ENCODE results near the gene TUNAR.

The TUNAR gene

DNA sequence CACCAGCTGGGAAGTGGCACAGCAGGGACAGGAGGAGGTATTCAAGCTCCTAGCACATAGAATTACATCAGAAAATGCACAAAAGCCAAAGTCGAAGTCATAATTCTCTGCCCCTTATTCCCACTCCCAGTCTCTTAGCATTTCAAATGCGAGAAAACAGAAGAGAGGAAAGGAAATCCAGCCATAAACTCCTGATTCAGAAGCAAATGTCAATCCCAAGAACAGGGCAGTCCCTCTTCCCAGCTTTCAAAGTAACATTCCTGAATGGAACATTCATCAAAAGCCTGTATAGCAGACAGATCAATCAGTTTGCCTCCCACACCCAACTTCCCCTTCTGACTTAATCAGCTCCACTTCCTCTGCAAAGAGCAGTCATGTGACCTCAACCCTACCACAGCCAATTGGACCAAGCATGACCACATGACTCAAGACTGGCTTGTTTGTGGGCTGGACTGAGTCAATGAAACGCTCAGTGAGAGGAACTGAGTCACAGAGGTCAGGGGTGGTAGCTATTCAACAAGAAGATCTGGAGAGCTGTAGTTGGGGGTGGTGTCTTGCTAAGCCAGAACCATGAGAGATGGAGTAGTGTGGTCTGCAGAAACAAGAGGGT is 41.4 kb upstream of the TUNAR start:
- no peak for ATAC-seq
- TF ChIP-seq ZFP30 (CRISPR knock-in tag; IDR thresholded peaks at IDR 0.05) (no peak), RARB (CRISPR knock-in tag; IDR thresholded peaks at IDR 0.05) (no peak), CSDC2 (CRISPR knock-in tag; IDR thresholded peaks at IDR 0.05) (no peak), ZNF565 (CRISPR knock-in tag; conservative IDR thresholded peaks at IDR 0.05; ENCODE audit: low read depth) (no peak), ZFP3 (CRISPR knock-in tag; IDR thresholded peaks at IDR 0.05) (no peak), ZNF8 (CRISPR knock-in tag; IDR thresholded peaks at IDR 0.05) (no peak)
- TF ChIP-seq, protein P1, sequence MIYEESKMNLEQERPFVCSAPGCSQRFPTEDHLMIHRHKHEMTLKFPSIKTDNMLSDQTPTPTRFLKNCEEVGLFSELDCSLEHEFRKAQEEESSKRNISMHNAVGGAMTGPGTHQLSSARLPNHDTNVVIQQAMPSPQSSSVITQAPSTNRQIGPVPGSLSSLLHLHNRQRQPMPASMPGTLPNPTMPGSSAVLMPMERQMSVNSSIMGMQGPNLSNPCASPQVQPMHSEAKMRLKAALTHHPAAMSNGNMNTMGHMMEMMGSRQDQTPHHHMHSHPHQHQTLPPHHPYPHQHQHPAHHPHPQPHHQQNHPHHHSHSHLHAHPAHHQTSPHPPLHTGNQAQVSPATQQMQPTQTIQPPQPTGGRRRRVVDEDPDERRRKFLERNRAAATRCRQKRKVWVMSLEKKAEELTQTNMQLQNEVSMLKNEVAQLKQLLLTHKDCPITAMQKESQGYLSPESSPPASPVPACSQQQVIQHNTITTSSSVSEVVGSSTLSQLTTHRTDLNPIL (CRISPR knock-in tag; IDR thresholded peaks at IDR 0.05; ENCODE audit: low read depth) = no peak
- TF ChIP-seq, protein P2, sequence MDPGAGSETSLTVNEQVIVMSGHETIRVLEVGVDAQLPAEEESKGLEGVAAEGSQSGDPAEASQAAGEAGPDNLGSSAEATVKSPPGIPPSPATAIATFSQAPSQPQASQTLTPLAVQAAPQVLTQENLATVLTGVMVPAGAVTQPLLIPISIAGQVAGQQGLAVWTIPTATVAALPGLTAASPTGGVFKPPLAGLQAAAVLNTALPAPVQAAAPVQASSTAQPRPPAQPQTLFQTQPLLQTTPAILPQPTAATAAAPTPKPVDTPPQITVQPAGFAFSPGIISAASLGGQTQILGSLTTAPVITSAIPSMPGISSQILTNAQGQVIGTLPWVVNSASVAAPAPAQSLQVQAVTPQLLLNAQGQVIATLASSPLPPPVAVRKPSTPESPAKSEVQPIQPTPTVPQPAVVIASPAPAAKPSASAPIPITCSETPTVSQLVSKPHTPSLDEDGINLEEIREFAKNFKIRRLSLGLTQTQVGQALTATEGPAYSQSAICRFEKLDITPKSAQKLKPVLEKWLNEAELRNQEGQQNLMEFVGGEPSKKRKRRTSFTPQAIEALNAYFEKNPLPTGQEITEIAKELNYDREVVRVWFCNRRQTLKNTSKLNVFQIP (CRISPR knock-in tag; IDR thresholded peaks at IDR 0.05; ENCODE audit: borderline replicate concordance, low read depth) = no peak
- TF ChIP-seq, protein P3, sequence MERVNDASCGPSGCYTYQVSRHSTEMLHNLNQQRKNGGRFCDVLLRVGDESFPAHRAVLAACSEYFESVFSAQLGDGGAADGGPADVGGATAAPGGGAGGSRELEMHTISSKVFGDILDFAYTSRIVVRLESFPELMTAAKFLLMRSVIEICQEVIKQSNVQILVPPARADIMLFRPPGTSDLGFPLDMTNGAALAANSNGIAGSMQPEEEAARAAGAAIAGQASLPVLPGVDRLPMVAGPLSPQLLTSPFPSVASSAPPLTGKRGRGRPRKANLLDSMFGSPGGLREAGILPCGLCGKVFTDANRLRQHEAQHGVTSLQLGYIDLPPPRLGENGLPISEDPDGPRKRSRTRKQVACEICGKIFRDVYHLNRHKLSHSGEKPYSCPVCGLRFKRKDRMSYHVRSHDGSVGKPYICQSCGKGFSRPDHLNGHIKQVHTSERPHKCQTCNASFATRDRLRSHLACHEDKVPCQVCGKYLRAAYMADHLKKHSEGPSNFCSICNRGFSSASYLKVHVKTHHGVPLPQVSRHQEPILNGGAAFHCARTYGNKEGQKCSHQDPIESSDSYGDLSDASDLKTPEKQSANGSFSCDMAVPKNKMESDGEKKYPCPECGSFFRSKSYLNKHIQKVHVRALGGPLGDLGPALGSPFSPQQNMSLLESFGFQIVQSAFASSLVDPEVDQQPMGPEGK (CRISPR knock-in tag; IDR thresholded peaks at IDR 0.05; ENCODE audit: borderline replicate concordance) = no peak

DNA sequence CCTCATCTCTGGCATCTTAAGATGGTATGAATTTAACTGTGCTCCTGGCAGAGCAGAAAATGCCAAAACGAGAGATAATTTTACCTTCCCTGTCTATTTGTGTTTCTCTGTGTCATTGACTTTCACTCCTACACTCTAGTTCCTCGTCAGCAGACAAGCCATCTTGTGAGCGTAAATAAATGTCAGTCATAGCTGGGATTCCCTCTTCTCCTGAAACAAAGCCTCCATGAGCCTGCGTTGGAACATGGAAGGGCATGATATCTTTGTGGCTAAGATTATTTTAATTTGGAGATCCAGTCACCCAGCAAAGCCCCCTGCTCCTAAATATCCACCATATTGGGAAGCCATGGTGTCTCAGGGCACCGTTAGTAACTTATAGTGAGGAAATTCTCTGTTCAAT is 37.8 kb upstream of the TUNAR start:
- no peak for ATAC-seq
- TF ChIP-seq ZC3H10 (CRISPR knock-in tag; IDR thresholded peaks at IDR 0.05) (no peak), OSR1 (CRISPR knock-in tag; IDR thresholded peaks at IDR 0.05) (no peak), ARNTL (CRISPR knock-in tag; IDR thresholded peaks at IDR 0.05; ENCODE audit: borderline replicate concordance, low read depth) (no peak), ISL1 (CRISPR knock-in tag; IDR thresholded peaks at IDR 0.05) (no peak), ZFP30 (CRISPR knock-in tag; IDR thresholded peaks at IDR 0.05) (no peak), ZFP3 (CRISPR knock-in tag; IDR thresholded peaks at IDR 0.05) (no peak), ESRRG (CRISPR knock-in tag; IDR thresholded peaks at IDR 0.05) (no peak), RARB (CRISPR knock-in tag; IDR thresholded peaks at IDR 0.05) (no peak), GLIS3 (CRISPR knock-in tag; IDR thresholded peaks at IDR 0.05) (no peak), CSDC2 (CRISPR knock-in tag; IDR thresholded peaks at IDR 0.05) (no peak), SNAI2 (CRISPR knock-in tag; IDR thresholded peaks at IDR 0.05) (no peak), PPARA (CRISPR knock-in tag; IDR thresholded peaks at IDR 0.05; ENCODE audit: borderline replicate concordance) (no peak), ZNF565 (CRISPR knock-in tag; conservative IDR thresholded peaks at IDR 0.05; ENCODE audit: low read depth) (no peak), TCF4 (CRISPR knock-in tag; IDR thresholded peaks at IDR 0.05; ENCODE audit: borderline replicate concordance) (no peak), BACH2 (CRISPR knock-in tag; IDR thresholded peaks at IDR 0.05; ENCODE audit: borderline replicate concordance) (no peak), TOX (CRISPR knock-in tag; IDR thresholded peaks at IDR 0.05; ENCODE audit: borderline replicate concordance) (no peak)
- TF ChIP-seq, protein P4, sequence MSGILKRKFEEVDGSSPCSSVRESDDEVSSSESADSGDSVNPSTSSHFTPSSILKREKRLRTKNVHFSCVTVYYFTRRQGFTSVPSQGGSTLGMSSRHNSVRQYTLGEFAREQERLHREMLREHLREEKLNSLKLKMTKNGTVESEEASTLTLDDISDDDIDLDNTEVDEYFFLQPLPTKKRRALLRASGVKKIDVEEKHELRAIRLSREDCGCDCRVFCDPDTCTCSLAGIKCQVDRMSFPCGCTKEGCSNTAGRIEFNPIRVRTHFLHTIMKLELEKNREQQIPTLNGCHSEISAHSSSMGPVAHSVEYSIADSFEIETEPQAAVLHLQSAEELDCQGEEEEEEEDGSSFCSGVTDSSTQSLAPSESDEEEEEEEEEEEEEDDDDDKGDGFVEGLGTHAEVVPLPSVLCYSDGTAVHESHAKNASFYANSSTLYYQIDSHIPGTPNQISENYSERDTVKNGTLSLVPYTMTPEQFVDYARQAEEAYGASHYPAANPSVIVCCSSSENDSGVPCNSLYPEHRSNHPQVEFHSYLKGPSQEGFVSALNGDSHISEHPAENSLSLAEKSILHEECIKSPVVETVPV (CRISPR knock-in tag; IDR thresholded peaks at IDR 0.05) = no peak
- TF ChIP-seq, protein P5, sequence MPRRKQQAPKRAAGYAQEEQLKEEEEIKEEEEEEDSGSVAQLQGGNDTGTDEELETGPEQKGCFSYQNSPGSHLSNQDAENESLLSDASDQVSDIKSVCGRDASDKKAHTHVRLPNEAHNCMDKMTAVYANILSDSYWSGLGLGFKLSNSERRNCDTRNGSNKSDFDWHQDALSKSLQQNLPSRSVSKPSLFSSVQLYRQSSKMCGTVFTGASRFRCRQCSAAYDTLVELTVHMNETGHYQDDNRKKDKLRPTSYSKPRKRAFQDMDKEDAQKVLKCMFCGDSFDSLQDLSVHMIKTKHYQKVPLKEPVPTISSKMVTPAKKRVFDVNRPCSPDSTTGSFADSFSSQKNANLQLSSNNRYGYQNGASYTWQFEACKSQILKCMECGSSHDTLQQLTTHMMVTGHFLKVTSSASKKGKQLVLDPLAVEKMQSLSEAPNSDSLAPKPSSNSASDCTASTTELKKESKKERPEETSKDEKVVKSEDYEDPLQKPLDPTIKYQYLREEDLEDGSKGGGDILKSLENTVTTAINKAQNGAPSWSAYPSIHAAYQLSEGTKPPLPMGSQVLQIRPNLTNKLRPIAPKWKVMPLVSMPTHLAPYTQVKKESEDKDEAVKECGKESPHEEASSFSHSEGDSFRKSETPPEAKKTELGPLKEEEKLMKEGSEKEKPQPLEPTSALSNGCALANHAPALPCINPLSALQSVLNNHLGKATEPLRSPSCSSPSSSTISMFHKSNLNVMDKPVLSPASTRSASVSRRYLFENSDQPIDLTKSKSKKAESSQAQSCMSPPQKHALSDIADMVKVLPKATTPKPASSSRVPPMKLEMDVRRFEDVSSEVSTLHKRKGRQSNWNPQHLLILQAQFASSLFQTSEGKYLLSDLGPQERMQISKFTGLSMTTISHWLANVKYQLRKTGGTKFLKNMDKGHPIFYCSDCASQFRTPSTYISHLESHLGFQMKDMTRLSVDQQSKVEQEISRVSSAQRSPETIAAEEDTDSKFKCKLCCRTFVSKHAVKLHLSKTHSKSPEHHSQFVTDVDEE (CRISPR knock-in tag; IDR thresholded peaks at IDR 0.05) = no peak
- TF ChIP-seq, protein P1 (CRISPR knock-in tag; IDR thresholded peaks at IDR 0.05; ENCODE audit: low read depth) = no peak
- TF ChIP-seq, protein P2 (CRISPR knock-in tag; IDR thresholded peaks at IDR 0.05; ENCODE audit: borderline replicate concordance, low read depth) = no peak
